HG02798 (cell line): ENCODE measurements around the gene UBE2F.
"Not testable (repeated sequence)": the region's sequence is repeated elsewhere in the genome, so short reads cannot be mapped to it uniquely, and the experiment has no call there.

Experiments
- ATAC-seq: cut with Tn5 transposase; IDR thresholded peaks from one replicate; pipeline ENCODE4 v1.9.1; 2021; ENCODE audit warnings: mild to moderate bottlenecking; ENCODE audit not compliant: unreplicated experiment, poor library complexity

Gene UBE2F

DNA sequence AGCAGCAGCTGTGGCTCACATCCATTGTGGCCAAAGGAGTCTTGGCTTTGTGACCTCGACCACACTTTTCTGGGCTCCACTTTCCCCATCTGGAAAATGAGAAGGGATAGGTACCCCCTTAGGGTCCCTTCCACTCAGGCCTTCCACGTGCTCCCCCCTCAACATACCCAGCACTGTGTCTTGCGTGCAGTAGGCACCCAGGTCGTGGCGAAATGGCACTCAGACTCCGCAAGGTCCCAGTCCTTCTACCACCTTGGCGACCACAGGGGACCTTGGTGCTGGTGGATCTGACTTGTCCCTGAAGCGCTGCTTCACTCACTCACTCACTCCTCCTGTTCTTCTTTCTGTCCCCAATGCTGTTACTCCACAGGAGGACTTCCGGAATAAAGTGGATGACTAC, 74.1 kb downstream of the UBE2F start:
- ATAC-seq: no peak

DNA sequence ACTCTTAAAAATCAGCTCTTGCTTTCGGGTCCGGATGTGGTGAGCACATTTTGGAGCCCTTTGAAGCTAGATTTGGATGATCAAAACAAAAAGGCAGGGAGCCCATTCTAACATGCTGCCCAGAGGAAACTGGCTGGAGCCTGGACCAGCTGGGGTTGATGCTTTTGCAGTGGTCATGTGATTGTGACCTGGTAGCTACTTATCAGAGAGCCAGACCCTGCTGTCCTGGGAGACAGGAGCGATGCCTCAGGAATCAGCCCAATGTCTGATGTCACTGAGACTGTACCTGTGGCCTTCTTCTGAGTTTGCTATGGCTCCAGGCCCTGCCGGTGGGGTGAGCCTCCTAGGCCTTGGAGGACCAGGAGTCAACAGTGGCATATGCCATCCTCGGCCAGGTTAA, 75.3 kb downstream of the UBE2F start:
- no peak for ATAC-seq

DNA sequence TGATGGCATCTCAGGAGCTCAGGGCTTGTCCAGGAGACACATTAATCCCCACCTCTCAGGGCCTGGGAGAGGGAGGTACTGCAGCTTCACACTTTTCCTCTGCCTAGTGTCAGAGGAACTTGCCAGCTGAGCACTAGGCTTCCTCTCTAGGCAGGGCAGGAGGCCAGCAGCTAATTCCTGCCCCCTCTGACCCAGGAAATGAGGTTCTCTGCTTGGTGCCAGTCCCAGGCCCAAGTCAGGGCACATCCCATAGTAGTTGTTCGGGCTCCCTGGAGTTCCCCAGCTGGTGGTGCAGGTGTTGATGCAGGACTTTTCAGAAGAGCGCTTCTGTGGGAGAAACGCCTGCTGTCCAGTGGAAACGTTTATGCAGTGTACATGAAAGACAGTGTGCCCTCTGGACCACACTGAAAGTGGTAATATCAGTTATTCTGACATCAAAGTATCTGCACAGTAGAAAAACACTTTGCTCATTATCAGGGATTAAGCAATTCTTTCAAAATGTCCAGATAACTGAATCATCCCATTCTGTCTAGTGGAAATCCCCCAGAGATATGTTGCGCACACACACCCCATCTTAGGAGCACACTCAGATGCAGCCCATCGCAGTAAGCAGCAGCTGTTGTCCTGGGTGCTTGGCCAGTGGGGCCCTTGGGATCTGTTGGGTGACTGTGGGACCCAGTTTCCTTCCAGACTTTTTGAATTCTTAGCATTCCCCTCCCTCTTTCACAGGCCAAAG, 76.2 kb downstream of the UBE2F start:
- no peak for ATAC-seq

DNA sequence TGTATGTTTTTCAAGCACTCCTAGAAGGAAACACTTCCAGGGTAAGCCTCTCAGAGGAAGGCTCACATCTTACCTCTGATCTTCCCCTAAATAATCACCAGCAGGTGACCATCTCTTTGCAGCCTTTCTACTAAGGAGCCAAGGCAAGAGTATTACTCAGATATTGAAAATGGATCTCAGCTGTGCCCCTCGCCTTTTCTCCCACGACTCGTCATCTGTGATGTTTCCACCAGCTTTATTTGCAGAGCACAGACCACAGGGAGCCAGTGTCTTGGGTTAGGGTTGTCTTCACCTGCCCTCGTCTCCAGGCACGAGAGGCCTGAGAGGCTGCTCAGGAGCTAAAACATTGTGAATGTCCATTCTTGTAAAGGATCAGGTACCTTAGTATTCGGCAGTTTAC, 77.0 kb downstream of the UBE2F start:
- ATAC-seq: no peak

- no peak for ATAC-seq
Observed at GRCh38 chr2:238045575-238045974, 78.8 kb downstream of the UBE2F start.

DNA sequence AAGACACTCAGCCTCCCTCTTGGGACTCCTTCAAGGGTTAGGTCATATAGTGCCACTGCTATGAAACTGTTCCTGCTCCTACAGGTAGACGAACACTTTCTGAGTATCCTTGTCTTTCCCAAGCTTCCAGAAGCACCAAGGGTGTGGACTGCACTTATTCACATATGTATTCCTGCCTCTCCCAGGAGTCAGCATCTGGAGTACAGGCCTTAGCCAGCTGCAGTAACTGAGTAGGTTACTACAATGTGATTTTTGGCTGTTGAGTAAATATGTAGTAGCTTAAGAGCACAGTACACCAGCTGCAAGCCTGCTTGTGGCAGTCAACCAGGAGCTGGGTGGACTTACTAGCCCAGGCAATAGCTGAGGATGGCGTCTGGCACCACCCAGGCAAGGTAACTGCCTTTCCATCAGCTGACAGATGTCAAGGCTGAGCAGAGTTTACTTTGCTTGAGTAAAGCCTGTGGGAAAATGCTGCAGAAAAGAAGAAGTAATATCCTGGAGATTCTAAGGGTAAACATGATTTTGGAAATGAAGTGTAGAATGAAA, 80.0 kb downstream of the UBE2F start:
- ATAC-seq: no peak

DNA sequence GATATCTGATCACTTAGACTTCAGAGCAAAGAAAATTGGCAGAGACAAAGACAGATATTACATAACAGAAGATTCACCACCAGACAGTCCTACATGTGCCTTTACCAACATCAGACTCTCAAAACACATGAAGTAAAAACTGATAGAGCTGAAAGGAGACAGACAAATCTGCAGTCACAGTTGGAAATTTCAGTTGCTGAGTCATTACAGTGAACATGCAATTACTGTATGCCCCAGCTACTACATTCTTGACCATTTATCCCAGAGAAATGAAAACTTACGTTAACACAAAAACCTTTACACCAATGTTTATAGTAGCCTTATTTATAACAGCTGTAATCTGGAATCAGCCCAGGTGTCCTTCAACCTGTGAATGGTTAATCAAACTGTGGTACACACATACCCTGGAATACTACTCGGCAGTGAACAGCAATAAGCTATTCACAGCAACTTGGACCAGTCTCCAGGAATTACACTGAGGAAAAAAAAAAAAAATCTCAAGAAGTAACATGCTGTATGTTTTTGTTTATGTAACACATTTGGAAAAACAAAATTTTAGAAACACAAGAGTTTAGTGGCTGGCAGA, 86.5 kb downstream of the UBE2F start:
- ATAC-seq: no peak

DNA sequence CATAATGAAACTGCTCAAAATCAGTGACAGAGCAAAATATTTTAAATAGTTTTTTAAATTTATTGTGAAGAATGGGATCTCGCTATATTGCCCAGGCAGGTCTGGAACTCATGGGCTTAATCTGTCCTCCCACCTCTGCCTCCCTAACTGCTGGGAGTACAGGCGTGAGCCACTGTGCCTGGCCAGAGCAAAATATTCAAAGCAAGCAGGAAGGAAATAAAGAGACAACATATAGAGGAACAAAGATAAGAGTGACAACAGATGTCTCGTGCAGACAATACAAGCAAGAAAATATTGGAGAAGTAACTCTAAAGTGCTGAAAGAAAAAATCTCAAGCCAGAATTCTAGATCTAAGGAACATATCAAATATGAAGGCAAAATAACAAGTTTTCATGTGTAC, 89.0 kb downstream of the UBE2F start:
- ATAC-seq: no peak

- not testable (repeated sequence) for ATAC-seq
Observed at GRCh38 chr2:238057696-238058575, 91.1 kb downstream of the UBE2F start.

DNA sequence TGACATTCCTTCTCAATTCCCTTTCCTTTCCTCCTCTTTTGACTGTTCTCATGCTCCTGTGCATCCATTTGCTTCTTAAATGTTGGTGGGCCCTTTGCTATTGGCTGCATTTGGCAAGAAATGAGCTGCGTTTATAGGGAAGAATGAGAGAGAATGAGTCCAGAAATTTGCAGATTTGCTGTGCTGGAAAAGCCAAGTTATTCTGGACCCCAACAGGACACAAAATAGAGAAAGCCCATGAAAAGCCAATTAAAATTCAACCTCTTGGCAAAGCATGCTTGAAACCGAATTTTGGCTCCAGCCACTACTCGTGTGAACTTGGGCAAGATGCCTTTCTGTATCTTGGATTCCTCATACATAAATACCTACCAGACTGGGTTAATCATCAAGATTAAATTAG, 92.7 kb downstream of the UBE2F start:
- no peak for ATAC-seq

- ATAC-seq: no peak
Observed at GRCh38 chr2:238060096-238060541, 93.3 kb downstream of the UBE2F start.

- ATAC-seq: peak; percentile 98
Observed at GRCh38 chr2:238060542-238061314, 93.9 kb downstream of the UBE2F start, which contains the start of gene SCLY. TSS of gene SCLY (plus strand) at chr2:238061001. CDS start at chr2:238061055, 54 bp downstream.

DNA sequence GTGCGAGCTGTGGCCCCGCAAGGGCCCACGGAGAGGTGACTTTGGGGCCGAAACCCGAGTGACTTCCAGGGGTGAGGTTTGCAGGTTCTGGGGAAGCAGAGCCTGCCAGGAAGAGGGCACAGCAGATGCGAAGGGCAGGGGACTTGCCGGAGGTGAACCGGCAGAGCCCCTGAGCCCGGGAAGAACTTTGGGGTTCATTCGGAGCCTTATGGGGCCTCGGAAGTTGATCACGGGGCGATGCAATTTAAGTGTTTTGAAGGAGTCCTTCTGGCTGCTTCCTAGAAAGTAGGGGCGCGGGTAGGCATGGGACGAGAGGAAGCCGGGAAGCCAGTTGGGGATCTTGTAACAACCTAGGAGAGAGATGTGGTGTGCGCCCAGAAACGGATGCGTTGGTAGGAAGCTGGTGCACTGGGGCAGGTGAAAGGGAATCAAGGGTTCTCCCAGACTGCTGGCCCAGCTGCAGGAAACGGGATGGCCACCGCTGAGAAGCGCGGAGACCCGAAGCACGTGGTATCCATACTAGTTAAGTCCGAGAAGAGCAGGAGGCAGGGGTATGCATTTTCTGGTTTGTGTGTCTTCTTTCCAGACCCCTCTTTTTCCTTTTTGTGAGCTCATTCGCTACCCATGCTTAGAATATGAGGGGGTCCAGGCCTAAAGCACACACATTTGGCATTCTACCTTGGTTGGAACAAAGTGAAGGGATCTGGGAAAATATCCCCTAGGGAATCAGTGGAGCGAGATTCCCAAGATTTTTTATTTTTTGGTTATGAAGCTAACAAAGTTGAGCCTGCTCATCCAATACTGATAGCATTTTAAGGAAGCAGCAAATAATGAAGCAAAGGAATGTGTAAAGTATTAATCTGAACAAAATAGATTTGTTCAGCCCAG, 94.7 kb downstream of the UBE2F start:
- ATAC-seq: no peak

DNA sequence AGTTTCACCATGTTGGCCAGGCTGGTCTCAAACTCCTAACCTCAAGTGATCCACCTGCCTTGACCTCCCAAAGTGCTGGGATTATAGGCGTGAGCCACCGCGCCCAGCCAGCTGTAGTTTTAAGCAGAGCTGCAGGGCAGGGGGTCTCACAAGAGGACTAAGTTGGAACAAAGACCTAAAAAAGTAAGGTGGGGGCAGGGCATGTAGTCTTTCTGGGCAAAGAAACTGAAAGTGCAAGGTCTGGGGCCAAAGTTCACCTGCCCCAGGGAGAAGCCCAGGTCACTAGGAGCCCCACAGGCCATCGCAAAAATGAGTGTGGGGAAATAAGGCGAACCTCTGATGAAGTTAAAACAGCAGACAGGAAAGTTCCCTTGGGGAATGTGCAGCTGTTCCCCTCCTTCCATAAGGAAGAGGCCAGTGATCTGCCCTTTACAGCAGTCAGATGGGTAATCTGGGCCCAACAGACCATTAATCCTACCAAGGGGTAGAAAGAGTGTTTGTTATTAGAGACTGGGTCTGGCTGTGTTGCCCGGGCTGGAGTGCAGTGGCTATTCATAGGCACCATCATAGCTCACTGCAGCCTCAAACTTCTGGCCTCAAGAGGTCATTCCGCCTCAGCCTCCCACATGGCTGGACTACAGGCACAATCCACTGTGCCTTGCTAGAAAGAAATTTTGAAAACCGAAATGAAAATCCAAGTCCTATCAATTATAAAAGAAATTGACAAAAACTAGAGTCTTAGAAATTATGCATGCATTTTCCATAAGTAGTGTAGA, 96.8 kb downstream of the UBE2F start:
- ATAC-seq: no peak

GRCh38 chr2:238064376-238064775, 97.6 kb downstream of the UBE2F start:
- ATAC-seq: no peak

- no peak for ATAC-seq
Observed at GRCh38 chr2:238065071-238065846, 98.4 kb downstream of the UBE2F start.

- ATAC-seq: no peak
Observed at GRCh38 chr2:238066218-238066617, 99.4 kb downstream of the UBE2F start.

- not testable (repeated sequence) for ATAC-seq
Observed at GRCh38 chr2:238066718-238067117, 99.9 kb downstream of the UBE2F start.
